A549 (cell line): ENCODE data around the gene PGAP1. TPM values are rescaled to one million over a fixed set of nuclear protein-coding genes. Genes with fewer than 3 reads are reported as not detected.

Experiments used
- ATAC-seq, 2 experiments: fragments of 200-7000 bp in 1 of 2; fragments of >200 bp in 1 of 2; cut with Nextera tagmentation in 1 of 2; cut with Tn5 transposase in 1 of 2; 3 replicates each; pipeline versions ENCODE4 v1.8.0 to v1.9.1; 2018 to 2020; ENCODE audit warnings: mild to moderate bottlenecking in 1 of 2, moderate library complexity in 1 of 2
- CTCF ChIA-PET: fragments of 300-600 bp; sonication (Branson Sonifier 250); formaldehyde crosslinking; extraction: SDS; loops from one replicate; lab custom pipeline; 2021; ENCODE audit warnings: antibody characterized with exemption, inconsistent platforms; lab: Yijun Ruan, JAX
- POLR2A ChIA-PET: fragments of 350-600 bp; formaldehyde crosslinking; extraction: SDS; loops from one replicate; lab custom pipeline; 2021; ENCODE audit warnings: antibody characterized with exemption, inconsistent platforms; lab: Yijun Ruan, JAX
- DNase-seq, 2 experiments: peaks; one replicate each; pipeline versions ENCODE4 v3.0.0 to v3.0.0-alpha.2; 2011 to 2016; ENCODE audit warnings: low read depth in 1 of 2, low spot score in 1 of 2
- FAIRE-seq: peaks from 2 replicates; lab custom pipeline; 2011; peaks lifted over from hg19 to GRCh38; lab: Jason Lieb, UNC
- H3K27ac ChIP-seq, 2 experiments: fragments of >200 bp; sonication (Bioruptor Twin); formaldehyde crosslinking; 3 replicates each; pipeline ENCODE4 v1.5.1; 2016 to 2017
- H3K4me1 ChIP-seq: fragments of >200 bp; sonication (Bioruptor Twin); formaldehyde crosslinking; 3 replicates; pipeline ENCODE4 v1.6.1; 2016
- H3K4me2 ChIP-seq: fragments of >200 bp; sonication (Bioruptor Twin); formaldehyde crosslinking; 3 replicates; pipeline ENCODE4 v1.6.1; 2016
- H3K4me3 ChIP-seq: fragments of >200 bp; sonication (Bioruptor Twin); formaldehyde crosslinking; 3 replicates; pipeline ENCODE4 v1.5.1; 2016
- H3K9me3 ChIP-seq: fragments of >200 bp; sonication (Bioruptor Twin); formaldehyde crosslinking; 3 replicates; pipeline ENCODE4 v1.6.1; 2016
- BCL3 ChIP-seq: fragments of >200 bp; sonication (Bioruptor Twin); formaldehyde crosslinking; IDR thresholded peaks from 3 replicates; pipeline ENCODE4 v1.6.1; 2016
- CBX8 ChIP-seq: fragments of 200-600 bp; sonication (generic); IDR thresholded peaks from 2 replicates; pipeline ENCODE4 v1.6.1; 2016
- CHD2 ChIP-seq: fragments of 150-350 bp; IDR thresholded peaks from 2 replicates; pipeline ENCODE4 v1.6.1; 2014; ENCODE audit warnings: low read length; ENCODE audit not compliant: partially characterized antibody
- EHF ChIP-seq: fragments of 250-450 bp; sonication (Bioruptor Pico); IDR thresholded peaks from 2 replicates; pipeline ENCODE4 v1.5.0; 2020; ENCODE audit warnings: mild to moderate bottlenecking
- ELK1 ChIP-seq: fragments of 150-350 bp; IDR thresholded peaks from 2 replicates; pipeline ENCODE4 v1.6.1; 2014; ENCODE audit warnings: low read depth, mild to moderate bottlenecking, low read length
- EP300 ChIP-seq, 2 experiments: fragments of >200 bp; sonication (Bioruptor Twin); formaldehyde crosslinking; IDR thresholded peaks; 2 replicates in 1 of 2; 3 replicates in 1 of 2; pipeline ENCODE4 v1.6.1; 2016 to 2017
- FOSL2 ChIP-seq, 2 experiments: fragments of 450-650 bp in 1 of 2; fragments of >200 bp in 1 of 2; sonication (Bioruptor Twin) in 1 of 2; formaldehyde crosslinking; IDR thresholded peaks; 2 replicates each; pipeline versions ENCODE4 v1.5.0 to v1.6.1; 2016 to 2020; ENCODE audit warnings: mild to moderate bottlenecking in 1 of 2, moderate library complexity in 1 of 2
- GATA3 ChIP-seq: IDR thresholded peaks from 2 replicates; pipeline ENCODE4 v1.6.1; 2012; ENCODE audit warnings: borderline replicate concordance
- HDAC2 ChIP-seq: fragments of 200-600 bp; sonication (generic); IDR thresholded peaks from 2 replicates; pipeline ENCODE4 v1.6.1; 2016
- HOXB13 ChIP-seq: fragments of 250-450 bp; sonication (Bioruptor Pico); IDR thresholded peaks from 2 replicates; pipeline ENCODE4 v1.5.0; 2020; ENCODE audit warnings: low read depth, mild to moderate bottlenecking, moderate library complexity
- HOXB5 ChIP-seq: fragments of 250-450 bp; sonication (Bioruptor Pico); IDR thresholded peaks from 2 replicates; pipeline ENCODE4 v1.5.0; 2020; ENCODE audit warnings: mild to moderate bottlenecking, moderate library complexity
- JUNB ChIP-seq: fragments of >200 bp; sonication (Bioruptor Twin); formaldehyde crosslinking; IDR thresholded peaks from 2 replicates; pipeline ENCODE4 v1.6.1; 2016
- KDM1A ChIP-seq: fragments of 200-600 bp; sonication (generic); IDR thresholded peaks from 2 replicates; pipeline ENCODE4 v1.6.1; 2016; ENCODE audit warnings: low read depth, mild to moderate bottlenecking
- KDM5A ChIP-seq: fragments of 200-600 bp; sonication (generic); IDR thresholded peaks from 2 replicates; pipeline ENCODE4 v1.6.1; 2016; ENCODE audit warnings: antibody characterized with exemption, mild to moderate bottlenecking
- MYC ChIP-seq: IDR thresholded peaks from 2 replicates; pipeline ENCODE4 v1.6.1; 2012; ENCODE audit warnings: mild to moderate bottlenecking, inconsistent platforms, low read length, improper control_type of control experiment, borderline replicate concordance
- NFE2L2 ChIP-seq: fragments of 150-350 bp; conservative IDR thresholded peaks from 2 replicates; pipeline ENCODE4 v1.6.1; 2014; ENCODE audit warnings: low read length
- NPAS2 ChIP-seq: fragments of 250-450 bp; sonication (Bioruptor Pico); IDR thresholded peaks from 2 replicates; pipeline ENCODE4 v1.8.0; 2022; ENCODE audit warnings: mild to moderate bottlenecking, moderate library complexity, borderline replicate concordance
- NR3C1 ChIP-seq: fragments of >200 bp; sonication (Bioruptor Twin); formaldehyde crosslinking; IDR thresholded peaks from 3 replicates; pipeline ENCODE4 v1.6.1; 2017
- PBX3 ChIP-seq: IDR thresholded peaks from 2 replicates; pipeline ENCODE4 v1.6.1; 2012
- PHF8 ChIP-seq: fragments of 200-600 bp; sonication (generic); IDR thresholded peaks from 2 replicates; pipeline ENCODE4 v1.6.1; 2016; ENCODE audit warnings: low read depth, mild to moderate bottlenecking, antibody characterized with exemption, moderate library complexity, borderline replicate concordance
- RNF2 ChIP-seq: fragments of 200-600 bp; sonication (generic); IDR thresholded peaks from 2 replicates; pipeline ENCODE4 v1.6.1; 2016; ENCODE audit warnings: low read depth, mild to moderate bottlenecking, antibody characterized with exemption, moderate library complexity, borderline replicate concordance
- TFCP2L1 ChIP-seq: fragments of 250-450 bp; sonication (Bioruptor Pico); IDR thresholded peaks from 2 replicates; pipeline ENCODE4 v1.5.0; 2021; ENCODE audit warnings: mild to moderate bottlenecking
- USF2 ChIP-seq: fragments of 450-650 bp; IDR thresholded peaks from 2 replicates; pipeline ENCODE4 v1.6.1; 2014; ENCODE audit warnings: antibody characterized with exemption
- WGBS: methylation state at CpG from one replicate; pipeline ENCODE4 v1.1.6; 2017; ENCODE audit errors: missing lambda C conversion rate; 5-methylcytosine and 5-hydroxymethylcytosine counted together
- polyA plus RNA-seq, 4 experiments: library from polyadenylated mRNA; depleted of rRNA in 3 of 4; stranded (reverse); fragments of >200 nt; fragmentation: RNase III in 1 of 4; extraction: RNeasy Plus Mini Kit Qiagen cat#74134 plus additional on column Dnase treatment in 1 of 4; gene quantifications; 2 replicates in 3 of 4; 3 replicates in 1 of 4; pipeline ENCODE4 v1.2.3, GENCODE V29; 2011 to 2017
- TF ChIP-seq, protein P1 (sequence below): IDR thresholded peaks from 2 replicates; pipeline ENCODE4 v1.6.1; 2012; ENCODE audit warnings: low read depth, borderline replicate concordance
- TF ChIP-seq, protein P2 (sequence below): fragments of >200 bp; sonication (Bioruptor Twin); formaldehyde crosslinking; IDR thresholded peaks from 2 replicates; pipeline ENCODE4 v1.6.1; 2016

PGAP1 gene
- polyA plus RNA-seq, 2 of the 4 experiments (the other 2 are of a cell fraction): 3.5 to 9.3 TPM

- no peak for TF ChIP-seq PBX3
These were observed 39.6 kb upstream of the PGAP1 start (continued) for GRCh38 chr2:196966061-196966460.

- Histone ChIP-seq H3K4me3 (no peak overlapping the region), H3K4me1 (no peaks in the 10 kb centered on the region), H3K27ac (no peak overlapping the region), H3K4me2 (no peak overlapping the region), H3K9me3 (no peaks in the 10 kb centered on the region)
- POLR2A ChIA-PET: no interaction called here
- 88% methylated on average over 4 of the region's 4 CpGs for WGBS
- FAIRE-seq (no peak), DNase-seq (no peak), ATAC-seq (no peak)
- CTCF ChIA-PET: no interaction called here
- no peak for TF ChIP-seq NPAS2 (CRISPR knock-in tag)
- no peak for TF ChIP-seq KDM1A
- no peak for TF ChIP-seq CBX8
- no peak for TF ChIP-seq HOXB5 (CRISPR knock-in tag)
- no peak for TF ChIP-seq GATA3
- no peak for TF ChIP-seq MYC
- TF ChIP-seq, protein P1, sequence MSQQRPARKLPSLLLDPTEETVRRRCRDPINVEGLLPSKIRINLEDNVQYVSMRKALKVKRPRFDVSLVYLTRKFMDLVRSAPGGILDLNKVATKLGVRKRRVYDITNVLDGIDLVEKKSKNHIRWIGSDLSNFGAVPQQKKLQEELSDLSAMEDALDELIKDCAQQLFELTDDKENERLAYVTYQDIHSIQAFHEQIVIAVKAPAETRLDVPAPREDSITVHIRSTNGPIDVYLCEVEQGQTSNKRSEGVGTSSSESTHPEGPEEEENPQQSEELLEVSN: no peak
- TF ChIP-seq NFE2L2: no peak
- no peak for TF ChIP-seq PHF8
- TF ChIP-seq, protein P2, sequence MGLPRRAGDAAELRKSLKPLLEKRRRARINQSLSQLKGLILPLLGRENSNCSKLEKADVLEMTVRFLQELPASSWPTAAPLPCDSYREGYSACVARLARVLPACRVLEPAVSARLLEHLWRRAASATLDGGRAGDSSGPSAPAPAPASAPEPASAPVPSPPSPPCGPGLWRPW: no peak
- no peak for TF ChIP-seq USF2
- no peak for TF ChIP-seq EHF (CRISPR knock-in tag)
- no peak for TF ChIP-seq KDM5A
These were observed 39.1 kb upstream of the PGAP1 start for GRCh38 chr2:196965651-196966050.

- CTCF ChIA-PET: no interaction called here
- DNase-seq (no peak), ATAC-seq (no peak), FAIRE-seq (no peak)
- Histone ChIP-seq H3K9me3 (no peaks in the 10 kb centered on the region), H3K4me3 (no peak overlapping the region), H3K4me2 (no peak overlapping the region), H3K4me1 (no peaks in the 10 kb centered on the region)
- POLR2A ChIA-PET: no interaction called here
- WGBS: 75% methylated on average over 1 of the region's 1 CpG
- TF ChIP-seq, protein P2: no peak
- TF ChIP-seq EHF (CRISPR knock-in tag): no peak
- TF ChIP-seq, all 56 proteins: peak for 0
- H3K27ac ChIP-seq: no peak overlapping the region
These were observed 37.5 kb upstream of the PGAP1 start for GRCh38 chr2:196963961-196964360.

GRCh38 chr2:196963043-196963442, 36.5 kb upstream of the PGAP1 start:
- POLR2A ChIA-PET: no interaction called here
- no peak for ATAC-seq
- no peak for FAIRE-seq
- H3K4me3 ChIP-seq: no peak overlapping the region
- 34% methylated on average over 2 of the region's 2 CpGs for WGBS
- CTCF ChIA-PET: no interaction called here
- H3K9me3 ChIP-seq: no peaks in the 10 kb centered on the region
- no peak overlapping the region for H3K27ac ChIP-seq
- H3K4me1 ChIP-seq: no peaks in the 10 kb centered on the region
- no peak overlapping the region for H3K4me2 ChIP-seq
- no peak for DNase-seq
- TF ChIP-seq ELK1: no peak
- no peak for TF ChIP-seq HOXB5 (CRISPR knock-in tag)
- no peak for TF ChIP-seq HOXB13 (CRISPR knock-in tag)
- TF ChIP-seq RNF2: no peak
- no peak for TF ChIP-seq NR3C1
- no peak for TF ChIP-seq KDM5A
- no peak for TF ChIP-seq JUNB
- no peak for TF ChIP-seq FOSL2 (IDR thresholded peaks at IDR 0.05)
- no peak for TF ChIP-seq FOSL2 (CRISPR knock-in tag; IDR thresholded peaks at IDR 0.05)
- TF ChIP-seq CHD2: no peak
- TF ChIP-seq BCL3: no peak
- TF ChIP-seq TFCP2L1 (CRISPR knock-in tag): no peak
- no peak for TF ChIP-seq MYC
- no peak for TF ChIP-seq HDAC2
- no peak for TF ChIP-seq EP300 (IDR thresholded peaks at IDR 0.05)
